Karpas-422 (cell line): Measurements from ENCODE around the gene EPHA3. TPM values are rescaled to one million over a fixed set of nuclear protein-coding genes. Genes with fewer than 3 reads are reported as not detected.

Experiments
- DNase-seq: peaks from one replicate; pipeline ENCODE4 v3.0.0-alpha.2; 2015
- H2AFZ ChIP-seq: fragments of 200-600 bp; sonication (generic); 2 replicates; pipeline ENCODE4 v1.6.1; 2014; ENCODE audit warnings: antibody characterized with exemption, low read length, mixed read lengths
- H3K27ac ChIP-seq: fragments of 200-600 bp; sonication (generic); 2 replicates; pipeline ENCODE4 v1.5.1; 2014; ENCODE audit warnings: mild to moderate bottlenecking, low read length, moderate library complexity
- H3K27me3 ChIP-seq: fragments of 200-600 bp; sonication (generic); 2 replicates; pipeline ENCODE4 v1.6.1; 2014; ENCODE audit warnings: low read length, mixed read lengths
- H3K36me3 ChIP-seq: fragments of 200-600 bp; sonication (generic); 2 replicates; pipeline ENCODE4 v1.6.1; 2014; ENCODE audit warnings: low read length, mixed read lengths; ENCODE audit not compliant: insufficient read depth
- H3K4me1 ChIP-seq: fragments of 200-600 bp; sonication (generic); 2 replicates; pipeline ENCODE4 v1.6.1; 2014; ENCODE audit warnings: mild to moderate bottlenecking, low read length, mixed read lengths
- H3K4me2 ChIP-seq: fragments of 200-600 bp; sonication (generic); 2 replicates; pipeline ENCODE4 v1.6.1; 2014; ENCODE audit warnings: low read length, low read depth, mild to moderate bottlenecking; ENCODE audit not compliant: poor library complexity, severe bottlenecking
- H3K4me3 ChIP-seq: fragments of 200-600 bp; sonication (generic); 2 replicates; pipeline ENCODE4 v1.5.1; 2014; ENCODE audit warnings: mild to moderate bottlenecking, antibody characterized with exemption, low read length, mixed read lengths
- H3K79me2 ChIP-seq: fragments of 200-600 bp; sonication (generic); 2 replicates; pipeline ENCODE4 v1.6.1; 2014; ENCODE audit warnings: mild to moderate bottlenecking, low read length, mixed read lengths
- H3K9ac ChIP-seq: fragments of 200-600 bp; sonication (generic); 2 replicates; pipeline ENCODE4 v1.6.0; 2014; ENCODE audit warnings: low read length
- H3K9me2 ChIP-seq: fragments of 200-600 bp; sonication (generic), shearing (Covaris generic); replicated peaks from 2 replicates; pipeline ENCODE4 v1.6.0; 2014; ENCODE audit warnings: mild to moderate bottlenecking, low read length, moderate library complexity; ENCODE audit not compliant: insufficient read depth
- H3K9me3 ChIP-seq: fragments of 300-700, 200-600 bp; sonication (generic); 2 replicates; pipeline ENCODE4 v1.6.1; 2014; ENCODE audit warnings: low read length, mixed read lengths
- H4K20me1 ChIP-seq: fragments of 200-600 bp; sonication (generic); 2 replicates; pipeline ENCODE4 v1.6.1; 2014; ENCODE audit warnings: mild to moderate bottlenecking, antibody characterized with exemption, low read length, low read depth; ENCODE audit not compliant: insufficient read depth
- total RNA-seq: library from RNA; depleted of rRNA; stranded (reverse); fragments of >200 nt; shearing (Covaris generic); gene quantifications from 2 replicates; pipeline ENCODE4 v1.2.3, GENCODE V29; 2014; ENCODE audit warnings: low replicate concordance

The EPHA3 gene
- total RNA-seq, 1 experiment from 2014 or later: not detected

DNA sequence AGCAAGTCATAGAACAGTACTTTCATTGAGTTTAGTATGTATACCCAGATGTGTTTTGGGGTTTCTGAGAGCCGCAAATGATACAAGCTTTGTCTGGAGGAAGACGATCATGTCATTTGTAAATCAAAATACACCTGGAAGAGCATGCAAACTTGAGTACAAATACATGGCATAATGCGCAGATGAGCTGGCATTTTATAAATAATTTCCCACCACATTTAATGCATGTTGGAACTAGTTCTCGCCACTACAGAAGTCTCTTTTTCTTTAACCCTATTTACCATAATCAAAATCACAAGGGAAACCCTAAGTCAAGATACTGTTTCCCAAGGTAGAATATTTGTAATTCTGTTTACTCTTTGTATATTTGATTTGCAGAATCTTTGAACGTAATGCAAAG lies 318.6 kb downstream of the EPHA3 start:
- Histone ChIP-seq H4K20me1 (no peaks in the 10 kb centered on the region), H3K27ac (no peak overlapping the region), H3K79me2 (no peaks in the 10 kb centered on the region), H3K4me2 (no peak overlapping the region), H3K36me3 (no peaks in the 10 kb centered on the region), H3K9ac (no peak overlapping the region), H3K9me3 (peaks cover 5% of the 10 kb centered on the region; the same call in 1 of the 2 replicates), H3K4me3 (no peak overlapping the region), H3K9me2 (no peaks in the 10 kb centered on the region), H2AFZ (no peak overlapping the region), H3K27me3 (no peaks in the 10 kb centered on the region), H3K4me1 (no peaks in the 10 kb centered on the region)
- DNase-seq: no peak

DNA sequence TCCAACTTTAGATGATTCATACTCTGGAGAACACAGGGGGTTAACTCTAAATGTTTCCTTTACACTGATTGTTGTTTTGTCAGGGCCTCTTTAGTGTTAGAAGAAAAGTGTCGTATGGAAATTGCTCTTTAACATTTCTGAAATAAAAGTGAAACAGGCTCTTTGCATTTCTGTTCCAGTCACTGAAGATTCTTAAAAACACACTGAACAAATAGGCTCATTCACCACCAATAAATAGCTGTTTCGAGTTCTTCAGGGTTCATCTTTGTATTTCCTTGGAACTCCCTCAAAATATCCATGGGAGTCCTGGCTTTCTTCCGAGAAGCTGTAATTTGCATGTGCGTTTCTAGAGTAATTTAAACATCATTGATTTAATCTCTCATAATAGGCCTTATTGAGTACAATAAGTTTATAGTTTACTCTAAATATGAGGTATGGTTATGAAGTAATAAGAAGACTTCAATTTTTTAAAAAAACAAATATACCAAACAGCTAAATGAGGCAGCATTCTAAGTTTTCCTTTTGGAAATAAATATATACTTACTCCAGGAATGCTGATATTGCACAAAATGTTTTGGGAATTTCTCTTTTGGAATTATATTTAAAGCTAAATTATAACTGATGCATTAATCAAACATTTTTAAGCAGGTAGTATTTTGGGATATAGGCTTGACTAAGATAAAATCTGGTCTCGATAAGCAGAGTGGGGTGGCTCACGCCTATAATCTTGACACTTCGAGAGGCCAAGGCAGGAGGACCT lies 327.4 kb downstream of the EPHA3 start:
- no peak overlapping the region for H3K4me3 ChIP-seq
- no peaks in the 10 kb centered on the region for H3K27me3 ChIP-seq
- no peak overlapping the region for H3K27ac ChIP-seq
- no peaks in the 10 kb centered on the region for H3K9me2 ChIP-seq
- no peaks in the 10 kb centered on the region for H3K79me2 ChIP-seq
- no peaks in the 10 kb centered on the region; the same call in 1 of the 2 replicates for H3K9me3 ChIP-seq
- H3K9ac ChIP-seq: no peak overlapping the region
- DNase-seq: no peak
- no peak overlapping the region for H2AFZ ChIP-seq
- no peaks in the 10 kb centered on the region for H3K36me3 ChIP-seq
- H4K20me1 ChIP-seq: no peaks in the 10 kb centered on the region
- no peaks in the 10 kb centered on the region for H3K4me1 ChIP-seq
- no peak overlapping the region for H3K4me2 ChIP-seq

DNA sequence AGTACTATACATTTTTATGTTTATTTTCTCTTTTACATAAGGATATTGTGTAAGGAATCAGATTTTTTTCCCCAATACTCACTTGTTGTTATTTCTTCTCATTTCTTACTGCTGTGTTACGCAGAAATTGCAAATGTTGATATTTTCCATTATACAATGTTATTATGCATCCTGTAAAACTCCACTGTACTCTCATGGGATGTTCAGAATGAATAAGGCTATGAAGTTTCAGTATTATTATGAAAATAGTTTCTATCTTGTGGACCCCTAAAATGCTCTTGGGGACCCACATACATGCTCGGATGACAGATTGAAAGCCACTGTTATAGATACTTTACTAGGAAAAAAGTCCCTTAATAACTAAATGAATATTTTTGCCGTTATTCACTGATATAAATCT lies 329.4 kb downstream of the EPHA3 start:
- Histone ChIP-seq H3K4me2 (no peak overlapping the region), H3K9me2 (no peaks in the 10 kb centered on the region), H3K4me3 (no peak overlapping the region), H3K9ac (no peak overlapping the region), H3K36me3 (no peaks in the 10 kb centered on the region), H3K4me1 (no peaks in the 10 kb centered on the region), H3K27ac (no peak overlapping the region), H3K27me3 (no peaks in the 10 kb centered on the region), H4K20me1 (no peaks in the 10 kb centered on the region), H3K79me2 (no peaks in the 10 kb centered on the region), H2AFZ (no peak overlapping the region), H3K9me3 (no peaks in the 10 kb centered on the region; the same call in 1 of the 2 replicates)
- DNase-seq: no peak

DNA sequence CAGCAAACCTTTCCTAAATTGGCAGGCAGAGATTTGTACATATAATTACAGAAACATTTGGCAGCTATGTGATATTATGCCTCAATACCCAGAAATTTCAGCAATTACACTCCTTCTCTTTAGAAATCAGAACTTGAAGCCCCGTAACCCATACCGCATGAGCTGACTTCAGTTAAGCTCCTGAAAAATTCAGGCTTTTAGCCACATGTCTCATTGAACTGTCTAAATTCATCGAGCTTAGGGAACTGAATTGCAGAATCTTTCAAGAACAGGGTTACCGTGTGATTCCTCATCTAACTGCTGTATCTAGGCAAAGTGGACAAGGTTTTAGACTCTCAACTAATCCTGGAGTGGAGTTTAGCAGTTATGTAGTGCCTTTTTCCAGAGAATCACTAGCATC lies 333.0 kb downstream of the EPHA3 start:
- Histone ChIP-seq H4K20me1 (no peaks in the 10 kb centered on the region), H3K36me3 (no peaks in the 10 kb centered on the region), H3K27ac (no peak overlapping the region), H3K9me2 (no peaks in the 10 kb centered on the region), H3K9me3 (no peaks in the 10 kb centered on the region; the same call in 1 of the 2 replicates), H3K79me2 (no peaks in the 10 kb centered on the region), H3K9ac (no peak overlapping the region), H3K27me3 (no peaks in the 10 kb centered on the region), H3K4me3 (no peak overlapping the region), H2AFZ (no peak overlapping the region), H3K4me2 (no peak overlapping the region), H3K4me1 (no peaks in the 10 kb centered on the region)
- no peak for DNase-seq

DNA sequence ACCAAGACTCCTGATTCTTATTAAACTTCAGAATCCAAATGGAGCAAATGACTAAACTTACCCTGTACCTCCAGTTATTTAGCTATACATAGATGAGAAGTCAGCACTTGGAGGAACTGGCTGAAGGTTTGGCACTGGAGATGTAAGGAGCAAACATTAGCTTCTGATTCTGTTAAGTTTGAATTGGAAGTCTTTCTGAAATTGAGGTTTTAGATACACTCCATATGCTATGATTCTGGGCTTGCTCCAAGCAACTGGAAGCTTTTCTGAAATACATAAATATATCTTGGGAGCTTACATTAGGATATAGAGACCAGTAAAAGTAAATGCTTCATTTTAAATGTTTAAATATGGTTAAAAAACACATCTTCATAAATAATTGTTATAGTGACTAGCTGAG lies 333.7 kb downstream of the EPHA3 start:
- H2AFZ ChIP-seq: no peak overlapping the region
- H3K9me2 ChIP-seq: no peaks in the 10 kb centered on the region

DNA sequence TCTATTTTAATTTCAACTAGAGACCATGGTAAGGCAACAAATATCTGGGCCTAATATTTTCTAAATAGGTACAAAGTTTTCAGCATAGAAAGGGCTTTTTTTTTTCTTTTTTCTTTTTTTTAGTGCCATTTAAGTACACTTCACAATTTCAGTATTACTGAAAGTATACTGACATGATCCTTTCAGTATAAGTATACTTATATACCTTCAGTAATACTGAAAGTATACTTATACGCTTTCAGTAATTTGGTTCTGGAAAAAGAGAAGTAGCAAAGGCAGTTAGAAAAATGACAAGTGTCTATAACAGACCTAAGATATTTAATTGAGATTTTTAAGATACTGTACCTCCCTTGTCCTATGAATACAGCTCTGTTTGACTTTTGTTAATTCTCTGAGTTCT lies 339.2 kb downstream of the EPHA3 start:
- Histone ChIP-seq H3K27me3 (no peaks in the 10 kb centered on the region), H2AFZ (no peak overlapping the region), H3K27ac (no peak overlapping the region), H3K9me3 (peaks cover 11% of the 10 kb centered on the region), H3K4me3 (no peak overlapping the region), H3K36me3 (no peaks in the 10 kb centered on the region), H3K4me2 (no peak overlapping the region), H3K4me1 (no peaks in the 10 kb centered on the region), H3K9me2 (no peaks in the 10 kb centered on the region), H3K9ac (no peak overlapping the region), H4K20me1 (no peaks in the 10 kb centered on the region), H3K79me2 (no peaks in the 10 kb centered on the region)
- no peak for DNase-seq

More for the DNA sequence above, 333.7 kb downstream of the EPHA3 start:
- Histone ChIP-seq H3K36me3 (no peaks in the 10 kb centered on the region), H3K4me1 (no peaks in the 10 kb centered on the region), H3K4me3 (no peak overlapping the region), H4K20me1 (no peaks in the 10 kb centered on the region), H3K27me3 (no peaks in the 10 kb centered on the region), H3K79me2 (no peaks in the 10 kb centered on the region), H3K27ac (no peak overlapping the region), H3K4me2 (no peak overlapping the region), H3K9me3 (no peaks in the 10 kb centered on the region; the same call in 1 of the 2 replicates), H3K9ac (no peak overlapping the region)
- no peak for DNase-seq

DNA sequence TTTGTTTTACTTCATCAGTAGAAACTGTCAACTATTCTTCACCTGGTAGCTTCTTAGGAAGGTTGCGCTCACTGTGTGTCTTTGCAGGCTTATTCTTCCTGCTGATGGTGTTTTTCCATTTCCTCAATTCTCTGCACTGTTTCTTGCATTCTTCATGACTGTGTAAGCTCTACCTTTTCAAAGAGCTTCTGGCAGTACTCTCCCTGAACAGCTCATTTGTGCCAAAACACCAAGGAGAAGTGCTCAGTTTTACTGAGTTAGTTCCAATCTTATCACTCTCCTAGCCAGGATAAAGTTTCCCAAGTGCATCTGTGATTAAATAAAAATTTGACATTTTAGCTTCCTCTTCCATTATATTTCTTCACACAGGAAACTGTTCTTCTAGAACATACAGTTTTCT lies 339.8 kb downstream of the EPHA3 start:
- H3K9ac ChIP-seq: no peak overlapping the region
- no peak overlapping the region for H2AFZ ChIP-seq
- no peaks in the 10 kb centered on the region for H3K9me2 ChIP-seq
- H3K79me2 ChIP-seq: no peaks in the 10 kb centered on the region
- H3K4me2 ChIP-seq: no peak overlapping the region
- no peak overlapping the region for H3K27ac ChIP-seq
- H3K4me3 ChIP-seq: no peak overlapping the region
- no peak for DNase-seq
- no peaks in the 10 kb centered on the region for H3K27me3 ChIP-seq
- no peaks in the 10 kb centered on the region for H3K36me3 ChIP-seq
- H3K9me3 ChIP-seq: peaks cover 12% of the 10 kb centered on the region
- H4K20me1 ChIP-seq: no peaks in the 10 kb centered on the region
- no peaks in the 10 kb centered on the region for H3K4me1 ChIP-seq

DNA sequence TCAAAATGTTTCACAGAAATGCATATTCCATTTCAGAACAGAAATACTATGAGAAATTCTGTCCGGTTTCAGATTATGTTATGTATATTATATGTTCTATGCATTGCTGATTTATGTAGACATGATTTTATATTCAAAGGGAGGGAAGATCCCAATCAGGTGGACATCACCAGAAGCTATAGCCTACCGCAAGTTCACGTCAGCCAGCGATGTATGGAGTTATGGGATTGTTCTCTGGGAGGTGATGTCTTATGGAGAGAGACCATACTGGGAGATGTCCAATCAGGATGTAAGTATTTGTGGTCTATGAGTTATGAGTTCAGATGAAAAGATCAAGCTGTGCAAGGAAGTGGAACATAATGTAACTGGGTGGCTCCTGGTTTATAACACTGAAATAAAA lies 341.7 kb downstream of the EPHA3 start:
- Histone ChIP-seq H2AFZ (no peak overlapping the region), H3K79me2 (no peaks in the 10 kb centered on the region), H3K4me2 (no peak overlapping the region), H3K27ac (no peak overlapping the region), H3K9me3 (peaks cover 12% of the 10 kb centered on the region), H3K36me3 (no peaks in the 10 kb centered on the region), H3K4me1 (no peaks in the 10 kb centered on the region), H3K27me3 (no peaks in the 10 kb centered on the region), H4K20me1 (no peaks in the 10 kb centered on the region), H3K9me2 (no peaks in the 10 kb centered on the region), H3K9ac (no peak overlapping the region), H3K4me3 (no peak overlapping the region)
- no peak for DNase-seq
